Fibroblast of villous mesenchyme (primary cell): ENCODE measurements around the gene NAPA. TPM values are rescaled to one million over a fixed set of nuclear protein-coding genes. Genes with fewer than 3 reads are reported as not detected.
"Not testable (repeated sequence)": the region's sequence is repeated elsewhere in the genome, so short reads cannot be mapped to it uniquely, and the experiment has no call there.

Experiments
- DNase-seq: peaks from one replicate; pipeline ENCODE4 v3.0.0-alpha.2; 2010; ENCODE audit warnings: low read depth
- H3K4me3 ChIP-seq: 2 replicates; pipeline ENCODE4 v1.5.1; 2011; ENCODE audit warnings: low read depth, mild to moderate bottlenecking, low read length
- total RNA-seq: library from RNA; depleted of rRNA; stranded (reverse); fragments of >200 nt; gene quantifications from 2 replicates; pipeline ENCODE4 v1.2.3, GENCODE V29; 2012
- TF ChIP-seq, protein P1 (sequence below): IDR thresholded peaks from 2 replicates; pipeline ENCODE4 v1.5.1; 2012; ENCODE audit warnings: low read depth, mild to moderate bottlenecking, low read length; ENCODE audit not compliant: insufficient read depth

The NAPA gene
- total RNA-seq, 1 donor, result 72.5 TPM

DNA sequence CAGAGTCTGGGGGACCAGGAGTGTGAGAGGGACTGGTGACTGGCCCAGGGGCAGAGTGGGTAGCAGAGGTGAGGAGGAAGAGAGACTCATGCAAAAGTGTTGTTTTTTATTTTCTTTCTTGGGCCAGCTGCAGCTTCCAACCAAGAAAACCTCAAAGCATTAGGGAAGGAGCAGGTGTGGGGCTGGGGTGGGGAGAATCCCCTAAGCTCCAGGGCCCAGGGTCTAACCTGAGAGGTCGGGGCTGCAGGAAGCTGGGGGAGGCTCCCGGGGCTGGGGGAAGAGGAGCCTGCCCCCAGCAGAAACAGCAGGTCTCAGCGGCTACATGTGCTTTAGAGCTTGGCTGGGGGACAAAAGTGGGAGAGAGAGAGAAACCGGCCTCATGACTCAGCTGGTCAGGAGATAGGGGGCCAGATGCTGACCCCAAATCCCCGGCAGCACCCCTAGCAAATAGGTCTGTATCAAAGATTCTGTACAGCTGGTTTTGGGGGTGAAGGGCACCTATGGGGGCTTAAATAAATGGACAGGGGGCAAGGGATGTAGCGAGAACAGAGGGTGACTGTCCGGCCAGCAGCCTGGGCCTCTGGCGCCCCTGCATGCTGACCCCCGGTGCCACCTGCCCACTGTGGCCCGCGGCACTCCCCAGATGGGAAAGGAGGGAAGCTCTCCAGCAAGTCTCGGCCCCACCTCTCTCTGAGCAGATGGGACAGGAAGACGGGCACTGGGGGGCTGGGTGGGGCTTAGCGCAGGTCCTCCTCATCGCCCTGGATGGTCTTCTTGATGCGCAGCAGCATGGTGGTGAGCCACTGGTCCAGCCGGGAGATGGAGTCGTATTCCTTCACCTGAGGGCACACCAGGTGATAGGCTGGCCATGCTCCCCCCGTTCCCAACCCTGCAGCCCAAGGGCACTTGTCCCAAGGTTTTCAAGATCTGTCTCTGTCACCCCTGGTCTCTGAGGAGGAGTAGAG, 27.0 kb downstream of the NAPA start:
- TF ChIP-seq, protein P1, sequence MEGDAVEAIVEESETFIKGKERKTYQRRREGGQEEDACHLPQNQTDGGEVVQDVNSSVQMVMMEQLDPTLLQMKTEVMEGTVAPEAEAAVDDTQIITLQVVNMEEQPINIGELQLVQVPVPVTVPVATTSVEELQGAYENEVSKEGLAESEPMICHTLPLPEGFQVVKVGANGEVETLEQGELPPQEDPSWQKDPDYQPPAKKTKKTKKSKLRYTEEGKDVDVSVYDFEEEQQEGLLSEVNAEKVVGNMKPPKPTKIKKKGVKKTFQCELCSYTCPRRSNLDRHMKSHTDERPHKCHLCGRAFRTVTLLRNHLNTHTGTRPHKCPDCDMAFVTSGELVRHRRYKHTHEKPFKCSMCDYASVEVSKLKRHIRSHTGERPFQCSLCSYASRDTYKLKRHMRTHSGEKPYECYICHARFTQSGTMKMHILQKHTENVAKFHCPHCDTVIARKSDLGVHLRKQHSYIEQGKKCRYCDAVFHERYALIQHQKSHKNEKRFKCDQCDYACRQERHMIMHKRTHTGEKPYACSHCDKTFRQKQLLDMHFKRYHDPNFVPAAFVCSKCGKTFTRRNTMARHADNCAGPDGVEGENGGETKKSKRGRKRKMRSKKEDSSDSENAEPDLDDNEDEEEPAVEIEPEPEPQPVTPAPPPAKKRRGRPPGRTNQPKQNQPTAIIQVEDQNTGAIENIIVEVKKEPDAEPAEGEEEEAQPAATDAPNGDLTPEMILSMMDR, result no peak

DNA sequence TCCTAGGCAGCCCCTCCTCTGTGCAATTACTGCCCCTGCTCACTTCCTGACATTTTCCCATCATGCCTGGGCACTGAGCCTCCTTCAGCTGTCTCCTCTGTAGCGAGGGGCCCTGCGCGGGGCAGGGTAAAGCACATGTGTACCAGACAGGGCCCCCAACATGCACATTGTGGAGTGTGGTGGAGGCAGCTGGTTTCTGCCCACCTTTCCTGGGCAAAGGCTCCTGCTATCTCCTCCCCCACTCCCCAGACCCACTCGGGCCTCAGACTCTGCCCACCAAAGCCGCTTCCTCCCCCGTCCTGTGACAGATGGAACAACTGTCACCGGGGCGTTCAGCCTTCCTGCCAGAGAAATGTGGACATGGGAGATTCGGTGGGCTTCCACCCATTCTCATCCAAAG, 28.0 kb downstream of the NAPA start:
- H3K4me3 ChIP-seq, result no peak overlapping the region
- TF ChIP-seq, protein P1, result no peak
- DNase-seq, result no peak

More for the DNA sequence above, 27.0 kb downstream of the NAPA start:
- DNase-seq, result no peak
- H3K4me3 ChIP-seq, result no peak overlapping the region

DNA sequence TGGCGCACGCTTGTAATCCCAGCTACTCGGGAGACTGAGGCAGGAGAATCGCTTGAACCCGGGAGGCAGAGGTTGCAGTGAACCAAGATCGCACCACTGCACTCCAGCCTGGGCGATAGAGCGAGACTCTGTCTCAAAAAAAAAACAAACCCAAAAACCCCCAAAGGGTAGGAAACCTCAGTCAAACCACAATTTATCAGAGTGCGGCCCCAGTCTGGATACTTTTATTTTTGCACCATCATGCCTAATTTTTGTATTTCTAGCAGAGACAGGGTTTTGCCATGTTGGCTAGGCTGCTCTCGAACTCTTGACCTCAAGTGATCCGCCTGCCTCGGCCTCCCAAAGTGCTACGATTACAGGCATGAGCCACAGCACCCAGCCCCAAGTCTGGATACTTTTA, 28.6 kb downstream of the NAPA start:
- not testable (repeated sequence) for DNase-seq, H3K4me3 ChIP-seq

DNA sequence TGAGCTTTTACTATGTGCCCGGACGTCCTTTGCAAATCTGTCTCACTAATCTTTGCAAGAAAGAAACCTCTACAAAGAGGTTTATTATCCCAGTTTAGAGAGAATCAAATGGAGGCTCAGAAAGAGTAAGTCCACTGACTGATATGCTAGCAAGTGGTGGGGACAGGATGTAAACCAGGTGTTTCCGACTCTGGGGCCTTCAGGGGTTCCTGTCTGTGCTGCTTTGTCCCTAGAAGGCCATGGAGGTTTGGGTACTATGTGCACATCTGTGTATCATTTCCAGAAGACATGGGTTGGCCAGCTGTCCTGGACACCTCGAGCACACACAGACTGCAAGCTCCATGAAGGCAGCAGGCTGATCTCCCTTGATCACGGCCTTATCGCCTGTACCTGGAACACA, 29.7 kb downstream of the NAPA start:
- DNase-seq, result no peak
- no peak overlapping the region for H3K4me3 ChIP-seq
- TF ChIP-seq, protein P1, result no peak

DNA sequence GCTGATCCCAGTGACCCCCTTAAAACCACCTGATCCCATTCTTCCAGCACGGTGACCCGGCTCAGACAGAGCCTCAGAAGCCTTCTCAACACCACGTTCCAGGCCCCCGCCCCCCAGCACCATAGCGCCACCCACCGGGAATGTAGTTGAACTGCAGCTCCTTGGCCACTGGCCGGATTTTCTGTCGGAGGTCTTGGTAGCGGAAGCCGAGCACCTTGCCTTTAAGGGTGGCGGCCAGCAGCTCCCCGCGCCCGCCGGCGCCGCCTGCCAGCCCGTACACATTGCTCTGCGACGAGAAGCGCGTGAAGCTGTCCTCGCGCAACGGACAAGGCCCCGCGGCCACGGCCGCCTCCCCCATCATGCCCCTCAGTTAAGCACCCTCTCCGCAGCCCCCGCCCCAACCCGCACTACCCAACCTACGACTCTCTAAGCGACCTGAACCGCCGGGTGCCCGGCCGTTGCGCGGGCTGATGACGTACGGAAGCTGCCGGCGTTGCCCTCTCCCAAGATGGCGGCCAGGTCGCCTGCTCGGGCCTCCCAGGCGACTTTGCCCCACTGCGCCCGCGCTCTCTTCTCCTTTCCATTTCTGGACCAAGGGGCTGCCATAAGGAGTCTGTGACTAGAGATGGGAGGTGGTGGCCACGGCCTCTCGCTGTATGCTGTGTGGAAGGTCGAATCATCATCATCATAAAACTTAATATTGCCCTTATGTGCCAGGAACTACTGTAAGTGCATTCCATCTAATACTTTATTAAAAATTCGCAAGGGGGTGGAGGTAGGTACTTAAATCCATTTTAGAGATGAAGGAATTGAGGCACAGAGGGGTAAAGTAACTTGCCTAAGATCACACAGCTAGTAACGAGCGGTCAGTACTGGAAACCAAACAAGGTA, 30.8 kb downstream of the NAPA start, which contains the start of gene KPTN:
Gene KPTN (minus strand): TSS at position 420 of the 891 bp plus-strand sequence. CDS start 59 bp downstream, at position 361.
- H3K4me3 ChIP-seq, result peak within 1 kb of the TSS; percentile 82
- peak; percentile 93 for DNase-seq
- TF ChIP-seq, protein P1, result peak; percentile 96

DNA sequence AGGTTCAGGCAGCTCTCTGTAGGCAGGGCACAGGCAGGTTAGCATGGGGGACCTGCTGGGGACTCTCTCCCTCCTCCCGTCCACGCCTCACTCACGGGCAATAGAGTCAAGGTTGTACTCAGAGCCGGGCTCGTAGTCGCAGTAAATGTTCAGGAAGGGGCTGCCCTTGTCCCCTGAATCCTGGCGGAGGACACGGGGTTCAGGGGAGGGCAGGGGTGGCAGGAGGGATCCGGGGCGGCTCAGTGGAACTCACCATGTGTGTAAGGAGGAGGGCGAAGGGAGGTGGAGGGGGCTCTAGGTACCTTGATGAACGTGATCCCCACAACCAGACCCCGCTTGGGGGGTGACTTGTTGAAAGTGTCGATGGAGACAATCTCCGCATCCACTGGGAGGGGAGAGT, 31.7 kb downstream of the NAPA start:
- H3K4me3 ChIP-seq, result peak overlapping the region; percentile 82
- no peak for DNase-seq

More for the DNA sequence above, 31.7 kb downstream of the NAPA start:
- TF ChIP-seq, protein P1, result no peak
